Naive B cell (primary cell): ENCODE results near the gene KIRREL3. TPM values are rescaled to one million over a fixed set of nuclear protein-coding genes. Genes with fewer than 3 reads are reported as not detected.

Experiments used
- ATAC-seq, 2 donors: fragments of 150-1000 bp; cut with Tn5 transposase; 2 replicates each; pipeline ENCODE4 v1.10.0; 2021; ENCODE audit warnings: low read depth in 2 of 2, mild to moderate bottlenecking in 2 of 2, moderate library complexity in 2 of 2
- DNase-seq: peaks from one replicate; pipeline ENCODE4 v3.0.0; 2022
- H3K27ac Mint-ChIP-seq, 6 donors: one replicate each; pipeline ENCODE4 v1.8.0; 2020 to 2022; ENCODE audit warnings: mild to moderate bottlenecking in 6 of 6, mixed read lengths in 6 of 6, moderate library complexity in 5 of 6, inconsistent platforms in 2 of 6
- H3K27me3 Mint-ChIP-seq, 3 donors: one replicate each; pipeline ENCODE4 v1.8.0; 2021 to 2022; ENCODE audit warnings: mixed read lengths in 3 of 3, mild to moderate bottlenecking in 1 of 3
- H3K36me3 Mint-ChIP-seq, 2 donors: one replicate each; pipeline ENCODE4 v1.8.0; 2020 to 2022; ENCODE audit warnings: mixed read lengths in 2 of 2, inconsistent platforms in 1 of 2, mild to moderate bottlenecking in 1 of 2
- H3K4me1 Mint-ChIP-seq, 3 donors: one replicate each; pipeline ENCODE4 v1.8.0; 2020 to 2022; ENCODE audit warnings: mixed read lengths in 3 of 3, inconsistent platforms in 1 of 3, mild to moderate bottlenecking in 1 of 3, moderate library complexity in 1 of 3
- H3K4me3 Mint-ChIP-seq, 8 donors: one replicate each; pipeline ENCODE4 v1.8.0; 2020 to 2022; ENCODE audit warnings: mild to moderate bottlenecking in 8 of 8, mixed read lengths in 8 of 8, moderate library complexity in 8 of 8, inconsistent platforms in 2 of 8
- H3K9me3 Mint-ChIP-seq, 7 donors: one replicate each; pipeline ENCODE4 v1.8.0; 2020 to 2022; ENCODE audit warnings: mixed read lengths in 7 of 7, mild to moderate bottlenecking in 5 of 7, inconsistent platforms in 2 of 7, moderate library complexity in 1 of 7
- polyA plus RNA-seq, 6 donors: library from polyadenylated mRNA; unstranded; fragments of 300-500 nt; fragmentation: Illumina TruSeq; gene quantifications; one replicate each; pipeline ENCODE4 v1.2.3, GENCODE V29; 2021; ENCODE audit warnings: low read depth in 6 of 6

Gene KIRREL3
- polyA plus RNA-seq, 6 donors from 2014 or later, result not detected

DNA sequence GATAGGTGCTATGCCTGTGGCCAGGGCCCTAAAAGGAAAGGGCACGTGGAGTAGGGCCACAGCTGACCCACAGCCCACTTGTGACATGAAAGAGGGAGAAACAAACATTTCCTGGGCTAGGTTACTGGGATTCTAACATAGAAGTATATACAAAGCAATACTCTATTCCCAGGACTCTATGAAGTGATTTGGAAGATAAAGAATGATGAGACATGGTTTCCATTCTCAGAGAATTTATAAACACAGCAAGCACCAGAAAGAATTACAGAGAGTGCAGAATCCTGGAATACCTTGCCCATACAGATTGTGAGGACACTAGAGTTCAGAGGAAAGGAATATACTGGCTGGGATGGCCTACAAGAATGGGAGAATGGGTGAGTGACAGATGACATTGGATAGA is 86.4 kb downstream of the KIRREL3 start:
- peaks cover 0 to 5% (median 0%) of the 10 kb centered on the region in 3 donors for H3K27me3 Mint-ChIP-seq
- no peak overlapping the region for H3K27ac Mint-ChIP-seq
- no peak for DNase-seq
- no peaks in the 10 kb centered on the region for H3K4me1 Mint-ChIP-seq
- no peak for ATAC-seq
- H3K36me3 Mint-ChIP-seq, result no peaks in the 10 kb centered on the region
- peaks cover 0 to 4% (median 0%) of the 10 kb centered on the region in 7 donors for H3K9me3 Mint-ChIP-seq
- H3K4me3 Mint-ChIP-seq, result no peak overlapping the region

DNA sequence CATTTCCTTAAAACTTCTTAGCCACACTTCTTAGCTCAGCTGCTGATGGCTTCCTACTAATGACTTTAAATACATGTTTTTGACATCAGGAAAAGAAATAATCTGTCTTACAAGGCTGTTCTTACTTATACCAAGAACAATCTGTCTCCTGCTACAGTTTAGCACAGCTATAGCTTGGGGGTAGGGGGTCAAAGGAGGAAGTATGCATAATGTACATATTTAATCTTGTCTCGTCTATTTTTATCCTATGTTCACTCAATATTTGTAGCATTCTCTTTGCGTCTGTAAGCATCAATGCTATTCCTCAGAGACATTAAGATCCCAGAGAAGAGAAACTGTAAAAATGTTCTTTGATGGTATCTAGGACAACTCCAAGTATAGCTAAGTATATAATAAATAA is 96.0 kb downstream of the KIRREL3 start:
- no peaks in the 10 kb centered on the region for H3K4me1 Mint-ChIP-seq
- ATAC-seq (no peak), DNase-seq (no peak)
- H3K9me3 Mint-ChIP-seq, result peaks cover 0 to 7% (median 0%) of the 10 kb centered on the region in 7 donors
- no peaks in the 10 kb centered on the region for H3K27me3 Mint-ChIP-seq
- no peak overlapping the region for H3K27ac Mint-ChIP-seq
- no peak overlapping the region for H3K4me3 Mint-ChIP-seq
- no peaks in the 10 kb centered on the region for H3K36me3 Mint-ChIP-seq

DNA sequence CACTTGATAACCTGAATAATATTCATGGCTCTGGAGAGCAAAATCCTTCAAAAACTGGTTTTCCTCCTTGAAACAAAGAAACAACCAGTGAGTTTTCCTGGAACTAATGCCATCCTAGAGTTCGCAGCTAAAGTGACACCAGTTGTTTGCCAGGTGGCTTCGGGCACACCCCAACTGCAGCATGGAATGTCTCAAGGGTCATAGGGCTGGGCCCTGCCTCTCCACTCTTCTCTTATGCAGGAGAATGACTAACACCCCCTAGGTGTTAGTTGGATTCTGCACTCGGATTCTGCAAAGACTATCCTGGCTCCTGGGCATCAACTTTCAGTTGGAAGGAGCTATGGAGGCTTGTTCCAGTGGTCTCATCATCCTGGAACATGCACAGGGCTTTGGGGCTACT is 98.8 kb downstream of the KIRREL3 start:
- Mint-ChIP-seq H3K4me1 (no peaks in the 10 kb centered on the region), H3K4me3 (no peak overlapping the region), H3K27me3 (peaks cover 0 to 4% (median 2%) of the 10 kb centered on the region in 3 donors), H3K36me3 (no peaks in the 10 kb centered on the region), H3K27ac (no peak overlapping the region), H3K9me3 (peaks cover 0 to 13% (median under 1%) of the 10 kb centered on the region in 7 donors)
- DNase-seq (no peak), ATAC-seq (no peak)

DNA sequence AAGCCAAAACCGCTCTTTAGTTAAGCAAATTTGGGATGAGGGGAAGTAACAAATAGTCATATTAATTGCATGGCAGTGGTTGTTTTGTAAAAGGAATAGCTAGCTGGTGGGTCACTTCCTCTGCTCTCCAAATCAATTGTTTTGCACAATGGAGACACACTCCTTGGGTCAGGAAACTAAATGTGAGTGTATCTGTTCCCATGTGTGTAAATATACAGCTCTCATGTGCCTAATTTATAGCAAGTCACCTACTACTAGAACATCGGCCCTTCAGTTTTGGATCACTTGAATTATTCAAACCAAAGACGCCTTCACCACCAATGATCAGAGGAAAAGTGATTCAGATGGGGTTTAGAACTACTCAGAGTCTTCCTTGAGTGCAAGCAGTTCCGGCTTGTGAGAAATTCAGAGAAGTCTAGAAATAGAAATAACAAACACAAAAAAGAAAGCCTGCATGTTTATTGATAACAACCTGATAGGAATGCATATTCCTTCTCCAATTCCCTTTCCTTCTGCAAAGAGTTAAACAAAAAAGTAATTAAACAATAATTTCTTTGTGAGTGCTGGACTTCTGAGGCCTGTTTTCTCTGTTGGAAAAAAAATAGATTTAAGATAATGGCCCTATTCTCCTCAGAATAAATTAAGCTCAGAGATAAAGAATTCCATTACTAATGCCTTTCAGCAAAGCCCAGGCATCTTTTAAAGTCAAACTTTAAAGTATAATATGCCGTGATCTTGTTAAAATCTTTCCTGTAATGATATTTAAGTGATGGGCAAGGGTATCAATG is 100.4 kb downstream of the KIRREL3 start:
- H3K27ac Mint-ChIP-seq, result no peak overlapping the region
- DNase-seq, result no peak
- no peak for ATAC-seq
- no peaks in the 10 kb centered on the region for H3K36me3 Mint-ChIP-seq
- peaks cover 0 to 20% (median 7%) of the 10 kb centered on the region in 7 donors for H3K9me3 Mint-ChIP-seq
- H3K4me1 Mint-ChIP-seq, result no peaks in the 10 kb centered on the region
- no peak overlapping the region for H3K4me3 Mint-ChIP-seq
- H3K27me3 Mint-ChIP-seq, result peaks cover 0 to 6% (median 4%) of the 10 kb centered on the region in 3 donors

DNA sequence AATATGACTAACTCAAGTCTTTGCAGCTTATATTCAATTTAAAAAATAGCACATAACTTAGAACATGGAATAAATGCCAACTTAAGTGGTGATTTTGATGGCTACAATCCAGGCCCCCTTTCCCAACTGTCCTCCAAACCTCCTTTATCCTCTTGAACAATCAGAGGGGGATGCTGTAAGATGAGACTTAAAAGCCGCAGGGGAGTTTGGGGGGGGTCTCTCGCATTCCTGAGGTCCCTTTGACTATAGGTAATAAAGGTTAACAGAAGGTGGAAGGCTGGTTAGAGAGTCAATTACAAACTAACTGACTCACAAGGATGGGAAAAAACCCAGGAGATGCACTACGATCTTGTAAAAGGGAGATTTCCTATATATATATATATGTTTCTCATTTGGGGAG is 101.8 kb downstream of the KIRREL3 start:
- H3K4me1 Mint-ChIP-seq, result no peaks in the 10 kb centered on the region
- no peaks in the 10 kb centered on the region for H3K36me3 Mint-ChIP-seq
- H3K27ac Mint-ChIP-seq, result no peak overlapping the region
- peaks cover 2 to 16% (median 7%) of the 10 kb centered on the region in 7 donors for H3K9me3 Mint-ChIP-seq
- peaks cover 2 to 14% (median 4%) of the 10 kb centered on the region in 3 donors for H3K27me3 Mint-ChIP-seq
- ATAC-seq (no peak), DNase-seq (no peak)
- no peak overlapping the region for H3K4me3 Mint-ChIP-seq

DNA sequence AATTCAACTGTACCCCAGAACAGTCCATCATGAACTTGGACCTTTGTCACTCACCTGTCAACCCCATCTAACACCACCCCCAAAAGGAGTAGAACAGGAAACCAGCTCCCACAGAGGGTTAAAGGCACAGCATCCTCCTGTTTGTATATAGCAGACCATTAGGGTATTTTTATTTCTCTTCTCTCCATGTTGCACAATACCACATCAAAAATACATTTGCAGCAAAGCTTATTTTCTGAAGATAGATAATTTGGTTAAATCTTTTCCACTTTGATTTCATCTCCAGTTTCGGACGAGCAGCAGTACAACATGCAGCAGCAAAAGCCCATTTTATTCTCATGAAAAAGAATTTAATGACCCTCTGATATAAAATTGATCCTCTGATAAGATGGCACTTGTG is 103.1 kb downstream of the KIRREL3 start:
- H3K9me3 Mint-ChIP-seq, result peaks cover 2 to 14% (median 8%) of the 10 kb centered on the region in 7 donors
- peaks cover 4 to 14% (median 8%) of the 10 kb centered on the region in 3 donors for H3K27me3 Mint-ChIP-seq
- ATAC-seq (no peak), DNase-seq (no peak)
- H3K4me3 Mint-ChIP-seq, result no peak overlapping the region
- no peaks in the 10 kb centered on the region for H3K36me3 Mint-ChIP-seq
- no peaks in the 10 kb centered on the region for H3K4me1 Mint-ChIP-seq
- H3K27ac Mint-ChIP-seq, result no peak overlapping the region

DNA sequence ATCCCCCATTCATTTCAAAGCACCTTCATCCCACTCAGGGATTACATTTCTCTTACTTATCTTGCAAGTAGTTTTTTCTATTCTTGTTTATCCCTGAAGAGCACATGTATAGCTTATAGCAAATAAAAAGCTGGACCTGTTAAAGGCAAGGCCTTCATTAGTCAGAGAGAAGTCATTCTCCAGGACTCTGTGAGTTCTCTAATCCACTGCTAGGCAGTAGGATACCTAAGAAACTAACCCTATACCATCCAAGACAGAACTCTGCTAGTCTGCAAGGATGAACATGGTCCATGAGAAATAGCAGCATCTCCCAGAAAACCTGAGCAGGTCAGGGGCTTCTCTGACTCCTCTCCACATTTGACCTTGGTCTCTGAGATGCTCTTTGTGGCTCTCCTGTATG is 104.5 kb downstream of the KIRREL3 start:
- peaks cover 2 to 13% (median 8%) of the 10 kb centered on the region in 7 donors for H3K9me3 Mint-ChIP-seq
- no peaks in the 10 kb centered on the region for H3K4me1 Mint-ChIP-seq
- ATAC-seq (no peak), DNase-seq (no peak)
- H3K36me3 Mint-ChIP-seq, result no peaks in the 10 kb centered on the region
- peaks cover 4 to 14% (median 8%) of the 10 kb centered on the region in 3 donors for H3K27me3 Mint-ChIP-seq
- no peak overlapping the region for H3K27ac Mint-ChIP-seq
- no peak overlapping the region for H3K4me3 Mint-ChIP-seq

DNA sequence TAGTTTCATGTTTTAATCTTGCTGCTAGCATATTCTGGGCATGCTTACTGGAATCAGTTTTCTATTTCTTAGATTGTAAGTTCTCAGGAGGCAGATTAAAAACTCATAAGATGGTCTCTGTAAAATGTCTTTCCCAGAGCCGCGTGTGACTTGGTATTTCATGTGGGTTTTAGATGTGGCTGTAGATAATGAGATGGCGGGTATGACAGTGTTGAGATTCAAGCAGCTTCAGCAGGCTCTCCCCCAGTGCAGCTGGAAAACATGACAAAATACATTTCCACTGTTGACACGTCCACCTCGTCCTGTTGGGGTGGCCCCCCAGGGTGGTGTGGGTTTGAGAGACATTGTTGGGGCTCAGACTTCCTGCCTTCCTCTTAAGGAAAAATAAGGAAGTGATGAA is 106.8 kb downstream of the KIRREL3 start:
- Mint-ChIP-seq H3K9me3 (peaks cover 2 to 12% (median 8%) of the 10 kb centered on the region in 7 donors), H3K4me1 (no peaks in the 10 kb centered on the region), H3K4me3 (no peak overlapping the region), H3K27ac (no peak overlapping the region), H3K27me3 (peaks cover 4 to 14% (median 8%) of the 10 kb centered on the region in 3 donors), H3K36me3 (no peaks in the 10 kb centered on the region)
- DNase-seq (no peak), ATAC-seq (no peak)

DNA sequence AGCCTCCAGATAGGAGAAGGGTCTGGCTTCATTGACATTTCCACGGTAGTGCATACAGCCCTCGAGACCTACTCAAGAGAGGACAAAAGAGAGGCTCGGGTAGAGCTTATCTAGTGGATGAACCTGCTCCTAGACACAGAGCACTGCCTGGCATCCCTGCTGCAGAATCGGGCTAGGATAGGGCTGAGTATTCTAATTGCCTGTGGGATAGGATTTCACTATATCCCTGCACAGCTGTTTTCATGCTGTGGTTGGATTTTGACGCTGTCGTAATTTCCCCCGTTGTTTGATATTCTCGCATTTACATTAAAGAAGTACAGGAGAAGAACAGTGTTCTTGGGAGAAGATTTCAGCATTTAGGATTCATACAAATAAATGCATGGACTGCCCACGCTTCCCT is 107.8 kb downstream of the KIRREL3 start:
- no peak for DNase-seq
- Mint-ChIP-seq H3K4me3 (no peak overlapping the region), H3K27ac (no peak overlapping the region), H3K27me3 (peaks cover 1 to 14% (median 8%) of the 10 kb centered on the region in 3 donors), H3K36me3 (no peaks in the 10 kb centered on the region), H3K9me3 (peaks cover 2 to 12% (median 8%) of the 10 kb centered on the region in 7 donors), H3K4me1 (no peaks in the 10 kb centered on the region)
- no peak for ATAC-seq

DNA sequence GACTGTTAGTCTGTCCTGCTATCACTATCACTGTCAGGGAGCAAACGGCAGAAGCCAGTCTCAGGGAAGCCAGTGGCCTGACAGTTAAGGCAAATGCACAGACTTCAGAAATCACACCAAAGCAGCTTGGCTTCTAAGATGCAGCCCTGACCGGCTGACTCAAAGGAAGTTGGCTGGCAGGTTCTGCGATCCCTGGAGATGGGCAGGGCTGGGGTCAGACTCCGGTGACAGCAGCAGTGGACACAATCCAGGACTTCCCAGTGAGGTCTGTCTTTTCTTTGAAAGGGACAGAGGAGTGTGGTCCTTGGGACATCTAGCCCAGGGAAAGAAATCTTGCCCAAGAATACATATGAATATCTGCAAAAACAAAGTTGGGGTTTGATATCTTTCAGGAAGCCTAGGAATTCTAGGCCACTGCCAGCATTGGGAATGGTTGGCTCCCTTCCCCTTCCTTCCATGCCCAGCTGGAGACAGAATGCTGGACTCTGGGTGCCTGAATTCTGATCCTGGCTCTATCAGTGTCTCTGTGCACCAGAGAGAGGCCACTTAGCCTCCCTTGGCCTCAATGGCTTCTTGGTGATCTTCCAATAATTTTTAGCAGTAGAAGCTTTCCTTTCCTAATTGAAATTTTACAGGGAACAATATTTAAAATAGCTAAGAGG is 108.9 kb downstream of the KIRREL3 start:
- no peak for ATAC-seq
- H3K27ac Mint-ChIP-seq, result no peak overlapping the region

DNA sequence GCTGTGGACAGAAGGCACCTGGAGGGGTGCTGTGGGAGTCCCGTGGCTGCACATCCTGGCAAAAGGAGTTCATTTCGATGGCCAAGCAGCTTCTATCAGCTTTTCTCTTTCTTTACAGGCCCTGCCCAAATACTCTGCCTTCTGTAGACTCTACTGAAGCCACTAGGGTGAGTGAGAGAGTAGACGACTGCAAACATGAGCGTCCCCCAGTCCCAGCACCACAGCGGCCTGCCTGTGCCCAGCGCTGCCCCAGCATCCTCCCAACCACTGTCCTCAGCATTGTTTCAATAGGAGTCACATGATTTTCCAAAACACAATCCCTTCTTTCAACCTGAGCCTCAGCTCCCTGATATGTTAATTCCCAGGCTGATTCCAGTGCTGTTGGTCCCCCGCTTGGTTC is 110.0 kb downstream of the KIRREL3 start:
- Mint-ChIP-seq H3K36me3 (no peaks in the 10 kb centered on the region), H3K4me3 (no peak overlapping the region)
- no peak for ATAC-seq

More for the DNA sequence above, 108.9 kb downstream of the KIRREL3 start:
- DNase-seq, result no peak
- H3K36me3 Mint-ChIP-seq, result no peaks in the 10 kb centered on the region
- peaks cover 2 to 8% (median 6%) of the 10 kb centered on the region in 7 donors for H3K9me3 Mint-ChIP-seq
- H3K27me3 Mint-ChIP-seq, result peaks cover 0 to 11% (median 8%) of the 10 kb centered on the region in 3 donors
- no peak overlapping the region for H3K4me3 Mint-ChIP-seq
- H3K4me1 Mint-ChIP-seq, result no peaks in the 10 kb centered on the region

DNA sequence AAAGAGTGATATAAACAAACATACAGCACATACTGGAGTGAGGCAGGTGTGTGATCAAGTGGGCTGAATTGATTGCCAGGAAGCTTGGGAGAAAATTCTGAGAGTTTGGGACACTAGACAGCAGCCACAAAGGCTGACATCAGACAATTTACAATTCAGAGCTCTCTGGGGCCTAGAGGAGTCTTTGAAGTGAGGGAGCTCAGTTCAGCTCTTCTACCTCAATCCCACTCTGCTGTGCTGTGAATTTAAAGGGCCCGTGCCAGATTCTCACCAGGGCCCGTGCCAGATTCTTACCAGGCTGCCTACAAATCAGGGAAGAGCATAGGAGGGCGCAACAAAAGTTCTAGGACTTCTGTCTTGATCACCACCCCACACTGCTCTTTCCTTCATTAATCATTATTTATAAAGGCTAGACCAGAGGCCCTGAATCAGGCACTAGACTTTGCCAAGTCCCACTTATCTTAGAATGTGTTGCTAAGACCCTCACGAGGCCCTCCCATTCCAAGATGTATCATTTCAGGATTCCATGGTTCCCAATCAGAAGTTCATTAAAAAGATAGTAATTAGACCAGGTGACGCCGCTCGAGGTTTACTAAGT is 112.4 kb downstream of the KIRREL3 start:
- DNase-seq (no peak), ATAC-seq (no peak)
- Mint-ChIP-seq H3K36me3 (no peaks in the 10 kb centered on the region), H3K27me3 (peaks cover 0 to 4% (median under 1%) of the 10 kb centered on the region in 3 donors), H3K4me3 (no peak overlapping the region), H3K4me1 (no peaks in the 10 kb centered on the region), H3K9me3 (peaks cover 0 to 5% (median 0%) of the 10 kb centered on the region in 7 donors), H3K27ac (no peak overlapping the region)

More for the DNA sequence above, 110.0 kb downstream of the KIRREL3 start:
- no peaks in the 10 kb centered on the region for H3K4me1 Mint-ChIP-seq
- no peak for DNase-seq
- H3K9me3 Mint-ChIP-seq, result peaks cover 0 to 8% (median 2%) of the 10 kb centered on the region in 7 donors
- no peak overlapping the region for H3K27ac Mint-ChIP-seq
- peaks cover 4 to 8% (median 8%) of the 10 kb centered on the region in 3 donors for H3K27me3 Mint-ChIP-seq

DNA sequence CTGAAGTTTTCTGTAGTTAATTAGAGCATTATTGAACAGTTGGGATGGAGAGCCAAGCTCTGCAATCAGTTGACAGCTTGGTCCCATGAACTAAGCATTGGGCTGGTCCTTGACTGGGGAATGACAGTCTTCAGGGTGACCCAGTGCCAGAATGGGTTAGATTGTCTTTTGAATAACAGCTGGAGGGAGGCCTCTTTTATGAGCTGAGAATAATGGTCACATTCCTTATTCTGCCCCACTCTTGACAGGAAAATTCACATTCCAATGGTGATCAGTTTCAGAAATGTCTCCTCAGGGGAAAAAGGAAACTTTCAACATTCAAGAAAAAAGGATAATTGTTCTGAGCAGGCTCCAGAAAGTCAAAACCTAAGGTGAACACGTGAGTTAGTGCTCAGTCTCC is 113.9 kb downstream of the KIRREL3 start:
- DNase-seq (no peak), ATAC-seq (no peak)
- Mint-ChIP-seq H3K4me1 (no peaks in the 10 kb centered on the region), H3K36me3 (no peaks in the 10 kb centered on the region), H3K9me3 (peaks cover 0 to 5% (median 0%) of the 10 kb centered on the region in 7 donors), H3K4me3 (no peak overlapping the region), H3K27ac (no peak overlapping the region), H3K27me3 (peaks cover 0 to 4% (median 0%) of the 10 kb centered on the region in 3 donors)
